GM18873 (cell line): ENCODE data around the gene PPHLN1.

Experiments used
- ATAC-seq: cut with Tn5 transposase; IDR thresholded peaks from one replicate; pipeline ENCODE4 v1.9.1; 2021; ENCODE audit warnings: mild to moderate bottlenecking, moderate library complexity, moderate number of reproducible peaks; ENCODE audit not compliant: unreplicated experiment, low FRiP score

PPHLN1 gene

DNA sequence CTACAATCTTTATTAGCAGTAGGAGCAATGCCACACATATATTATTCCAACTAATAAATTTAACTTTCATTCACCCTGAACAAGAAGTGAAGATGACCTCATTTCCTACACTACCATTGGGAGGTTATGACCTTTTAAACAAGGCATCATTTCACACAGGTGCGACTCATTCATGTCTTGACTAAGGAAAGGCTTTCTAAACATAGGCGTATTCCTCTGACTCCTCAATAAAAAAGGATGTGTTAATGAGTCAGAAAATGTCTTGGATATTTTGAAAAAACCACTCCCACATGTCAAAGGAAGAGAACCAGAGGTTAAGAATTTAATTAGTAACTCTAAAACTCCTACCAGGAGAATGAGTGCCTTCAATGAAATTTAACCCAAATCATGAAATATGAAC lies 148.4 kb downstream of the PPHLN1 start:
- no peak for ATAC-seq

DNA sequence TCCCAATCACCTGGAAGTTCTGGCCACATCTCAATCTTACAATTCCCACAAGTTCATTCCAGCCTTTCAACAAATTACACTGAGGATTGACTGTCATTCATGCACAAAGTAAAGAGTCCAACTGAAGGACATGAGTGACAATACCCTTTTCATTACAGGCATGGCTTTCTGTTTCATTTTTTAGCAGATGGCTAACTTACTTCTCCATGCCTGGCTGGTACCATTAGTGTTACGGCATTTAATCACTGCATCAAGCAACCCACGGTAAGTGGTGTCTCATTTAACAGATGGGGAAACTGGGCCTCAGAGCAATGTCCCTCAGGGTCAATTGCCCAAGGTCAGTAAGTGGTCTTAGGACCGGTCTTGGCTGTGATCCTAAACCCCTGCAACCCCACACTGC lies 149.1 kb downstream of the PPHLN1 start:
- ATAC-seq, result peak; percentile 46

DNA sequence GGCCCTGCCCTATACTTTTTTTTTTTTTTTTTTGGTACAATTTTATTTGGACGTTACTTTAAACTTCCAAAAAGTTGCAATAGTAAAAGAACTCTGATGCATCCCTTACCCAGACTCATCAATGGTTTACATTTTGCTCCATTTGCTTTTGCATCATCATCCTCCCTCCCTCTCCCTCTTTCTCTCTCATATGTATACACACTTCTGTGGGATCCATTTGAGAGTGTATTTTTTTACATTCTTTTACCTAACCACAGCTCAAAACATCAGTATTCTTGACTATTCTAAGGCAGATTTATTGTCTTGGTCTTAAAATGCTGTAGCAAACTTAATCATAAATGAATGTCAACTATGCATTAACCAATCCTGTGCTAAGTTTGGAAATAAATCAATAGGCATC lies 152.0 kb downstream of the PPHLN1 start:
- no peak for ATAC-seq

DNA sequence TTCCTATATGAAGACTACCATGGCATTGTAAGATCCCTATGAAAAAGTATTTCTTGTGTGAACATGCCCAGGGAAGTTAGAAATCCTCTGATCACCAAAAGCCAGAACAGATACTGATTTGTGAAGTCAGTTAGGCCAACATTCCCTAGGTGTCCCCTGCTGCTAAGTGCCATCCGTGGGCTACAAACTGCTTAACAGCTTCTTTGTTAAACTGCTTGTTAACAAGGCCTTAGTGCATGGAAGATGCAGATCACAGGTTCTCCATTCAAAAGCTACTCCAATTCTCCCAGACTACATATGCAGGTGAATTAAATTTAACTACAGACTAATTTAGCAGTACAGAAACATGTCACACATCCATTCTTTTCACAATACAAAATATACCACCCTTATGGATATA lies 155.4 kb downstream of the PPHLN1 start:
- no peak for ATAC-seq

DNA sequence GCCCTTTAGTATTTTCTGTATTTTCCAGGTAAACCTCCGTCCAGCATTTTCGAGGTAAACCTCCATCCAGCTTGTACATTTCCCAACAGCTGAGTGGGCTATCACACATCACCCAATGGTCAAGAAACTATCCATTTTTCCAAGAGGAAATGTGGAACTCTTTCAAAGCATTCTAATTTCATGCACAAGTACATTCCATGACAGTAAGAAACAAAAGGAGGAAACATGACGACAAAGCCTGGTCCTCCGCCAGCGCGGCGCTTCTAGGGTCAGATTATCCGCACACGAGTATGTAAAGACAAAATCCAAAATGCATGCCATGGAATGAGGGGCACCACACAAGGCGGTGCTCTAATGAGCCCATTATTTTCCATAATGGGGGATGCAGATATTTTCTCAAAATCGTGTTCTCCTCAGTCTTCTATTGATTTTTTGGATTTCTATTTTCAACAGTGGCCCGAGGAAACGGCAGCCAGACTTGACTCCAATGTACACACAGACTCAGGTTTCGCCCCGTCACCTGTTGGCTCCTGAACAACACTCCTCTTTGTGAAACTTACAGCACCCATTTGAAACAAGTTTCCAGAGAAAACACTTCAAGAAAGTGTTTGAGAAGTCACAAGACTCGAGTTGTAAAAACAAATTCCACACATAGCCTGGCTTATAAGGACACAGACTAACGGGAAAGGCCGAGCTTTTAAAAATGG lies 156.2 kb downstream of the PPHLN1 start:
- ATAC-seq, result no peak

DNA sequence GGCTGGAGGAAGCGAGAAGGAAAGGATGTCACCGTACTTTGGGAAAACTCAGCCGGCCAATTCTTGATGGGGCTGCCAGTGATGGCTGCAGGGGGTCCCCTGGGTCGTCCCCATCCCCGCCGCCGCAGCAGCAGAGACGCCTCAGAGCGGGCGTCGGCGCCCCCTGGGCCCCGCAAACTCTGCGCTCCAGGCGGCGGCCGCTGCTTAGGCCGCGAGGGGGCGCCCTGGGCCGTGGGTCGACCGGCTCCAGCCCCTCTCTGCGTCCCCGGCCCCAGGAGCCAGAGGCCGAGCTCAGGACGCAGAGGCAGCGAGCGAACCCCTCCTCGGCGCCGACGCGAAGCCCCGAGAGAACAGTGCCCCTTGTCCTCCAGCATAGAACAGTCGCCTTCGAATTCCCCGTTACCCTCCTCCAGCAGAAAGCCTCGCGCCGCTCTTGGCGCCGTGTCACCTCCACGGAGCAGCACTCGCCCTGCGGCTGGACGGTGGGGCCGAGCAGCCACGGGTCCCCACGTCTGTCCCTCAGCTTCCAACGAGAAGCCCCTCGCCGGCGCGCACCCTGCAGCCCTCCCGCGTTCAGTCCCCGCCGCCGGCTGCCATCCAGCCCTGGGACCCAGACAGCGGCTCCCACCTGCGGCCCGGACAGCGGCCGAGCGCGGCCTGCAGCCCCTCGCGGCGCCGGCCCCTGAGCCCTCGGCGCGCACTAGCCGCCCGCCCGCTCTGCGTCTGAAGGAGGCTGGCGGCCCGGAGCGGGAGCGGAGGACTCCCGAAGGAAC lies 157.0 kb downstream of the PPHLN1 start:
- ATAC-seq, result peak; percentile 45

DNA sequence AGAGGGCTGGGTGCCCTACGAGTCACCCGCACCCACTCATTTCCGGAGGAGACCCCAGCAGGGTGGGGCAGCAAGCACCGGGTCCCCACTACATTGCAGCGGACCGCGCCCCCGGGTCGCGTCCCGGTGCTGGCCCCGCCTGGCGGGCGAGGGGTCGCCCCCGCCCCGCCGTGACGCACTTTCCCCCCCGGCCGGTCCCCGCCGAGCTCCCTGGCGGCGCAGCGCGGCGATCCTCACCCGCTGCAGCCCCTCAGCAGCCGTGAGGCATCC lies 157.5 kb downstream of the PPHLN1 start:
- ATAC-seq, result no peak

DNA sequence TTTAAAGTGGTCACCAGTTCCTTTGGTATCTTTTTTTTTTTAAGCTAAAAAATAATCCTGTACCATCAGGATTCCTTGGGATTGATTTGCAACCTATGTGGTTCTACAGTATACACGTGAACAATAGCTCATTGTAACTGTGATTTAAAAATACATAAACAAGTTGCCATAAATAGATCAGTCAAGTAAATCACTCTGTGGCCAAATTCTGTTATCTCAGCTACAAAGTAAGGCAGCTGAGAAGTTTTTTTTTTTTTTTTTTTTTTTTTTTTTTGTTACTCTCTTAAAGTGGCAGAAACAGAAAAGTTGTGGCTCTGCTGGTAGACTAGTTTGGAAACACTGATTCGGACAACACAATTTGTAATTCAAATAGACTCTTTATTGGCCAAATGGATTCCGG lies 159.0 kb downstream of the PPHLN1 start:
- ATAC-seq, result no peak

DNA sequence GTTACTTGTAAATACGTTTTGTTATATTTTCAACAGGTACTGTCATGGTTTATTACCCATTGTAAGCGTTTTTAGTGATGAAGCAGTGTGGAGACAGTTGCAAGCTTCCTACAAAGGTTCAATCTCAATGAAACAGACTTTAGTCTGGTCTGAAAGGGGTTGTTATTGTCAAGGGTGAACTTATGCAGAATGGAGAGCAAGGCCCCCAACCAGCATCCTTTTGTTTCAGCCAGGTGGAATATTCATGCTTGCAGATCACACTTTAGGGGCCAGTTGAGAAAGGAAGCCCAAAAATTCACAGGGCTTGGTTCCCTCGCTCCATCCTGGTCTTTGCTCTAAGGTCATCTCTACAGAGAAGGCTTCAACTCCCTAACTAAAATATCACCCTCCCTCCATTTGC lies 159.9 kb downstream of the PPHLN1 start:
- no peak for ATAC-seq

DNA sequence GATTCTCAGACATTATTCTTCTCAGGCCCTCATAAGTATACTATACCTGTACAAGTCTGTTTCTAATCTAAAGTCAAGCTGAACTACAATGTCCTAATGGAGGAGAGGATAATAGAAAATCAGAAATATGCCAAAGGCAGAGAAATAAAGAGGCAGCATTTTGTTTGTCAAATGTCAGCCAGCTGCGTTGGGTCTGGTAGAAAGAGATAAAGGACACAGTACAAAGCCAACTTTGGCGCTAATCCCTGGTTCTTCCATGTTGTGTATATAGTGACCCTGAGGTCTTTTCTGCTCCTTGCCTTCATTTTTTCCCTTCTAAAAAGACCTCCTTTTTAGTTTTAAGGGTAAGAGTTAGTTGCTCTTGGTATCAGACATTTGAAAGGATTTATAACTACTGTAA lies 160.4 kb downstream of the PPHLN1 start:
- ATAC-seq, result no peak

DNA sequence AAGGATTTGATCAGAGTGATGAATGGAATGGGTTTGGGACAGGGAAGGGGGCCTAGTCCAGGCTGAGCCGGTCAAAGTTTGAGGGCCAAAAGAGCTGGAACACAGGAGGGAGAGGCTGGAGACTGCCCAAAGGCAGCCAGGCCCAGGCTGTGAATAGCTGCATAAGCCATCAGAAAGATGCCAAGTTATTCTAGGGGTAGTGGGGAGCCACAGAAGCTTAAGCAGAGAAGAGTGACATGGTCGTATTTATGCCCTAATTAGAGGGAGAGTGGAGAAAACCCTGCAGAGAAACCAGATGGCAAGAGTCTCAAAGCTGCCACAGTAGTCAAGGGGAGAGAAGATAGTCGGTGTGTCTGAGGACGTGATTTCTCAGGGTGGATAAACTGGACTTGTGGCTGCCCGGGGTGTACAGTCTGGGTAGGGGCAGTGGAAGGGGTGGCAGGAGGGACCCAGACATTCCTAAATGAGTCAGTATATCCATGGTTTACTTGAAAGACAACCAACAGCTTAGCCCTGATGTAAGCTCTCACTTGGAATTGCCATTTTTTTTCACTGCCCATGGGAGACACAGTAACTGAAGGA lies 164.4 kb downstream of the PPHLN1 start:
- ATAC-seq, result no peak
